KOPT-K1 (cell line): ENCODE data around the gene LRP5.

Experiments
- H3K27ac ChIP-seq: fragments of 200-600 bp; sonication (generic); 2 replicates; pipeline ENCODE4 v1.5.1; 2016; ENCODE audit warnings: antibody characterized with exemption, mild to moderate bottlenecking, low read depth, low read length; ENCODE audit not compliant: poor library complexity, severe bottlenecking
- H3K36me3 ChIP-seq: fragments of 200-600 bp; sonication (generic); 2 replicates; pipeline ENCODE4 v1.5.1; 2017; ENCODE audit warnings: antibody characterized with exemption, mild to moderate bottlenecking, low read length, moderate library complexity; ENCODE audit not compliant: insufficient read depth
- H3K9me3 ChIP-seq: fragments of 200-600 bp; sonication (generic); 2 replicates; pipeline ENCODE4 v1.5.1; 2017; ENCODE audit warnings: antibody characterized with exemption, low read length, mild to moderate bottlenecking; ENCODE audit not compliant: insufficient read depth, poor library complexity, severe bottlenecking

The LRP5 gene

DNA sequence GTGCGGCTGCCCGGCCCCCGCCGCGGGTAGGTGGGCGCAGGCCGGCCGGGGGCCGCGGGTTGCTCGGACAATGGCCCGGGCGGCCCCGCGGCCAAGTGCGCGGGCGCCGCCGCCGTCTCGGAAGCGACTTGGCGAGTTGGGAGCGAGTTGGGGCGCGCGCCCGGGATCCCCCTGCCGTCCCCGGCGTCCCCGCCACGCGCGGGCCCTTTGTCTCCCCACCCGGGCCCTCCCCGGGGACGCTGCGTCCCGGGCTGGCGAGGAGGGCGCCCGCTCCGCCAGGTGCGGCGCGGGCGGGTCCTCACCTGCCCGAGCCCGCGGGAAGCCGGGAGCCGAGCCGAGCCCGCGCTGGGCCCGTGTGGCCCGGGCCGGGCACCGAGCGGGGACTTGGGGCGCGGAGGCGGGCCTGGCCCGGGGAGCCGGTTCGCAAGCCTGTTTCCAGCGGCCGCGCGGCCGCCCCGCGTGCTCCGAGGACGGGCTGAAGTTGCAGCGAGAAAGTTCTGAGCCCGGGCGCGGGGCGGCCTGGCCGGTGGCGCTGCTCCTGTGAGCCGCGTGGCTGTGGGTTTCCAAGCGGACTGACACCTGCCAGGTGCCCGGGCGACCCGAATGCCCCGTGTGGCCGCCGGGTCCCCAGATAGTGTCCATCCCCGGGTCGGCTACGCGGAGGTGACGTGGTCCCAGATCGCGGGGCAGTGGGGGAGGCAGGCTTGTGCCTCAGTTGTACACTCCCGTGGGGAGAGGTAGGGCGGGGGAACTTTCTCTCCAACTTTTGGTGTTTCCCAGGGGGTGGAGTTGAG, 586 bp downstream of the LRP5 start:
- H3K9me3 ChIP-seq, result no peaks in the 10 kb centered on the region
- H3K27ac ChIP-seq, result peak overlapping the region; percentile 15
- H3K36me3 ChIP-seq, result no peaks in the 10 kb centered on the region

DNA sequence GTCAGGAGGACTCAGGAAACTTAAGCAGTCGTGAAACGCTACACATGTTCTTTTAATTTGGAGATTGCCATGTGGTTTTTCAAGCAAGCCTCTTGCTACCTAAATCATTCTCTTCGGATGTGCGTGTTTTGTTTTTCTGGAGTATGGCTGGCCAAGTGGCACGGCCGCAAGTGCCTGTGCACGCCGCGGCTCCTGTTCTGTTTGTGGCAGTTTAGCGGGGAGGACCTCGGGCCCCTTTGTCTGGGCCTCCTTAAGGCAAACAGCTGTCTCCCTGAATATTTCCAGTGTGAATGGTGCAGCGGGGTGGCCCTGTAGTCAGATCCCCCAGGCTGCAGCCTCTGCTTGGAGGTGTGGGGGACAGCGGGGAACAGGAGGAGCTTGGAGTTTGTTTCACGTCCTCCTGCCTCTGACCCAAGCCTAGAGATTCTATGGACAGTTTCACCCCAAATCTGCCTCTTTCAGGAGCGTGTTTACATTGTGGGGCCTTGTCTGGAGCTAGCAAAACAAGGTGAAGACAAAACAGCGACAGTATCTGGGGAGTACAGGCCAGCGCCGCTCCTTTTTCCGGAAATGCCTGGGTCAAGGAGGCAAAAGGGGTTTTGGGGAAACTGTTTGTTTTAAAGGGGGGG, 1.3 kb downstream of the LRP5 start:
- H3K36me3 ChIP-seq, result no peaks in the 10 kb centered on the region
- H3K27ac ChIP-seq, result peak overlapping the region; percentile 15
- no peaks in the 10 kb centered on the region for H3K9me3 ChIP-seq

DNA sequence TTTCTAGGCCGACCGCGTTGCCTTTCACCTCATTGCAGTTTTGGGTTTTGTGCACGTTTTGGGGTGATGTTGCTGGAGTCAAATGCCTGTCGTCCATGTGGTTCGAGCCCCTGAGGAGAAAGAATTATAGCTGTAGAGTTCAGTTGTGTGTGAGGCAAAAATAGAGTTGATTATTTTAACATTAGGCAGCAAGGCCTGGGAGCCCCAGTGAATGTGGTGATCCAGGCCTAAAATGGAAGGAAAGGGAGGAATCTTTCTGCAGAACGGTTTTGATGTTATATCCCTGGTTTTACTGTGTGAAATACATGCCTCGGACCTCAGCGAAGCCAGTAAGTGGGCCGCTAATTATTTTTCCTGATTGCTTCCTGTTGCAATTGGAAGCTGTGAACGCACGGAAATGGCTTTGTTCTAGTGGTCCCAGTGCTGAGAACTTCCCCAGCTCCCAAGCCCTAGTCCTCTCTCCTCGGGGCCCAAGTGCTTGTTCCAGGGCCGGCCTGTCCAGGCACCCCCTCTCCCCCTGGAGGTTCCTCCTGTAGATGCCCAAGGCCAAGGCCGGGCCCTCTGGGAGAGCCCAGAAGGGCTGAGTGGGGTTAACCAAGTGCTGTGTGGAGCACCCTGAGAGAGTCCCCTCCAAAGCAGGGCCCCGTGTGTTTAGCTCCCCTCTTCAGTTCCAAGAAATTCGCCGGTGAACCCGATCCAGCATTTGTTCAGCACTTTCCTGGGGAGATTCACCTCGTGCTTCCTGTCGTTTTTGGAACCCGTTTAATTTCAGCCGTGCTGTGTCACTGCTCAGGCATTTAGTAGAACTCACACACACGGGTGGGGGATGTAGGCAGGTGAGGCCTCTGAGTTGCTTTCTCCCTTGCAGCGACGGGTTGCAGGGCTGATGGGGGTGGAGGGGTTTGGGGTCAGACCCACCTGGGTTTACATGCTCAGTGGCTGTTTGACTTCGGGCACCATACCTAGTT, 2.1 kb downstream of the LRP5 start:
- H3K9me3 ChIP-seq, result no peaks in the 10 kb centered on the region
- no peaks in the 10 kb centered on the region for H3K36me3 ChIP-seq
- no peak overlapping the region for H3K27ac ChIP-seq

DNA sequence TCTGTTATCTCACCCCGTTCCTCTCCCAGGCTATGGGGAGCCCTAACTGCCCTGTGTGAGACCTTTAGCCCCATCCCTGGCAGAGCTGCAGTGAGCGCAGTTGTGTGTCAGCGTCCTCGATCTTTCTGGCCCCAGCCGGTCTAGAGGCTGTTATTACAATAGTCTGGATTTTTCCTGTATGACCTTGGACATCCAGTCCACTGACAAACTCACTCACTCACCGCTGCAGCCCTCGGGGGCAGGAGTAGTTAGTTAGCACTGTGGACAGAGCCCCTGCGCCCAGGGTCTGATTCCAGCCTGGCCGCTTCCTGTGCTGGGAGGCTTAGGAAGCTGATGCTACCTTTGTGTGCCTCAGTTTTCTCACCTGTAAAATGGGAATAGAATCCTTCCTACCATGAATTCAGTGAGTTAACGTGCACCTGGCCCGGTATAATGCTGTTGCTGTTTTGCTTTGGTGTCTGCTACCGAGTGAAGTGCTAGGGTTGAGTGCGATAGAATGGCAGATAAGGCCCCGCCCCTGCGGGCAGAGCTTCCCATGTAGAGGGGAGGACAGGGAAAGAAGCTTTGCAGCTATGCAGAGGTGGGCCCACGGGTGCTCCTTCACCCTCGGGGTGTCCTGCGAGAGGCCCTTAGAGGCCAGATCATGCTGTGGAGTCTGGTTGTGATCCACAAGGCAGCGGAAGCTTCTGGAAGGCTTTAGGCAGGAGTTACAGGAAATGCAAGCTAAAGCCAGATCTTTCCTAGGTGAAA, 3.0 kb downstream of the LRP5 start:
- no peaks in the 10 kb centered on the region for H3K9me3 ChIP-seq
- no peaks in the 10 kb centered on the region for H3K36me3 ChIP-seq
- no peak overlapping the region for H3K27ac ChIP-seq

DNA sequence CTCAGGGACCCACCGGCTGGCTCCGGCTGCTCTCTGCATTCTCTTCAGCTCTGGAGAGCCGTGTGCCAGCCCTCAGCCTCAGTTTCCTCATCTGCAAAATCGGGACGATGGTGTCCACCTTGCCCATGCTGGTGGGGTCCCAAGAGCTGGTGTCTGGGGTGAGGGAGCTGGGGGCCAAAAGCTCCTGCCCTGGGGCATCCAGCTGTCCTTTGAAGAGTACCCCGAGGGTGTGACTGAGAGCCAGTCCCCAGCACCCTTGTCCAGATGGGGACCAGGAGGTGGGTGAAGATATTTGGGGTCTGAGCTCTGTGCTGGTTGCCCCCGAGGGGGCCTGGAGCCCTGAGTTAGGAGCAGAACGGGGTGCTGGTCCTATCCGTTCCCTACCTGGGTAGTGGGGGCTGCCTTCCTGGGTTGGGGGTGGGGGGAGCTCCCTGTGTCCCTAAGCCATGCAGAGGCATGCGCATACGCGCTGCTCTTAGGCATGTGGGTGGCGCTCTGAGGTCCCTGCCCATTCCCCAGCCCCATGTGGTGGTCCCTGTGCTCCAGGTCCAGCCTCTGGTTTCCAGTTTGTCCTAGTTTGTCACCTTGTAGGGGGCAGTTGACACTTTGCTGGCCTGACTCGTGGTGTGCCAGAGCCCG, 4.9 kb downstream of the LRP5 start:
- Histone ChIP-seq H3K9me3 (no peaks in the 10 kb centered on the region), H3K27ac (no peak overlapping the region), H3K36me3 (no peaks in the 10 kb centered on the region)

DNA sequence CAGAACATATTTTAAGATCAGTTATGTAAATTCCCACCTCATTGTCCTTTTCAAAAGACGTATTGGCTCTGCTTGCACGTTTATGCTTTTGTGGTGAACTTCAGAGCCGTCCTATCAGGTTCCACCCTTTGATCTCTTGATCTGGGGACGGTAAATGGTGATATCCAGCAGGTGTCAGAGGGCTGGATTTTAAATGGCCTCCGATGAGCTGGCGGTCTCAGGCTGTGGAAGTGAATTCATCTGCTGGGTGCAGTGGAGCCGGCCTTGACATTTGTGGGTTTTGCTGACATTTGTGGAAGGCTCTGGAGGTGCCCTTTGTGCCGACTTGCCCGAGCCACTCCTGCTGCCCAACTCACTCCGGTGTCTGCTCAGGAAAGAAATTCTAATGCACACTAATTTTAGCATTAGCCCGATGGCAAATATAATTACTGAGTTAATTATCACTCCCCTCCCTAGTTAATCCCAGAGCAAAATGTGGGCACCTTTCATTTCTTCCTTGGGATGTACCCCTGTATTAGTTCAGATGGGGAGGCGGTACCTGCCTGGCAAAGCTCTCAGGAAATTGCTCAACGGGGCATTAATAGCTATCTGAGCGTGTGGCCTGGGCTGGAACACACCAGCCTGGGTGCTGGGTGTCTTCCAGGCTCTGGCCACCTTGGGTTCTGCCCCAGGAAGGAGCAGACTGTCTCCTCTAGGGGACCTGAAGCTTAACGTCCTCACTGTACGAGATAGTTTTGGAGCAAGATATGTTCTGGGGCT, 9.1 kb downstream of the LRP5 start:
- Histone ChIP-seq H3K27ac (no peak overlapping the region), H3K36me3 (no peaks in the 10 kb centered on the region), H3K9me3 (no peaks in the 10 kb centered on the region)

DNA sequence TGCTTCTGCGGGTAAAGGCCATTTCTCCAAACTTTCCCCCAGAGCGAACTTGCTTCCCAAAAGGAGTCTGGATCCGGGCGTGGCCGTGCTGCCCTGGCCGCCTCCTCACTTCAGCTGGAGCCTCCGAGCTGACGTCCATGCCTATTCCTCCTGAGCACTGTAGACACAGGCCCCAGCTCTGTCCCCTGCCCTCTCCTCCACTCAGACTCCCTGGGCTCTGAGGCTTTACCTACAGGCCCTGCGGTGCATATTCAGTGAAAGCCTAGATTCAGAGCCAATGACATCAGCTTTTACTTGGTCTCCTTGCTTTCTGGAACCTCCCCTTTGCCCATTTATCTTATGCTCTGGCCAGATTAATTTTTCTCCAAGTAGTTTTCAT, 9.7 kb downstream of the LRP5 start:
- no peaks in the 10 kb centered on the region for H3K9me3 ChIP-seq
- no peak overlapping the region for H3K27ac ChIP-seq
- no peaks in the 10 kb centered on the region for H3K36me3 ChIP-seq

DNA sequence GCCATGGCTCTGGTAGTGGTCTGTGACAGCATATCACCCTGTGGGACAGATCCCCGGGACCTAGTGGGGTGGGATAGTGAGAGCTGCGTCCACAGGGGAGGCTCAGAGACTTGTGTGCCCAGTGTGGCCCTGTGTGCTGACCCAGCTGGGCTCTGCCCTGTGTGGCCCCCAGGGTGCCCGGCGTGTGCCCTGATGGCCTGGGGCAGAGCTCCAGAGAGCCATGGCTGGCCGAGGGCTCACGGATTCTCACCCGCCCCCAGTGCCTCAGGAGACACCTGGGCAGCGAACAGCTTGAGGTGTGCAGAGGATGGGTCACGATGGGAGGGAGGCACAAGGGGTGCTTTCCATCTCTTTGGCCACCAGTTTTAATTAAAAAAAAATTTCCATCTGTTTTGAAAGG, 11.8 kb downstream of the LRP5 start:
- no peak overlapping the region for H3K27ac ChIP-seq
- H3K36me3 ChIP-seq, result no peaks in the 10 kb centered on the region
- no peaks in the 10 kb centered on the region for H3K9me3 ChIP-seq

DNA sequence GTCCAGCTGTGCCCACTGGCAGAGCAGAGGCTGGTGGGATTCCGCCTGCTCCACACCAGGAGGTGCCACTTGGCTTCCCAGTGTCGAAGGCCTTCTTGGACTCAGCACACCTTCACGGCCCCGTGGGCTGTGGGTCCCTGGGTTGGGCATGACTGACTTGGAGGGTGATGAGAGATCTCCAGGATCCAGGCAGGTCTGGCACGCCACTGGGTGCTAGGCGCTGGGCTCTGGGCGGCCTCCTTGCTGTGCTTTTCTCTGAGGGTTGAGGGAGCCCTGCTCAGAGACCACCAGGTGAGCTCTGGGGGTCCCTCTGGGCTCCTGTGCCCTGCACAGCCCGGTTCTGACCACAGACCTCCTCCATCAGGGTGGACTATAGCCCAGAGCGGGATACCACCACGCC, 12.3 kb downstream of the LRP5 start:
- Histone ChIP-seq H3K27ac (no peak overlapping the region), H3K36me3 (no peaks in the 10 kb centered on the region), H3K9me3 (no peaks in the 10 kb centered on the region)

DNA sequence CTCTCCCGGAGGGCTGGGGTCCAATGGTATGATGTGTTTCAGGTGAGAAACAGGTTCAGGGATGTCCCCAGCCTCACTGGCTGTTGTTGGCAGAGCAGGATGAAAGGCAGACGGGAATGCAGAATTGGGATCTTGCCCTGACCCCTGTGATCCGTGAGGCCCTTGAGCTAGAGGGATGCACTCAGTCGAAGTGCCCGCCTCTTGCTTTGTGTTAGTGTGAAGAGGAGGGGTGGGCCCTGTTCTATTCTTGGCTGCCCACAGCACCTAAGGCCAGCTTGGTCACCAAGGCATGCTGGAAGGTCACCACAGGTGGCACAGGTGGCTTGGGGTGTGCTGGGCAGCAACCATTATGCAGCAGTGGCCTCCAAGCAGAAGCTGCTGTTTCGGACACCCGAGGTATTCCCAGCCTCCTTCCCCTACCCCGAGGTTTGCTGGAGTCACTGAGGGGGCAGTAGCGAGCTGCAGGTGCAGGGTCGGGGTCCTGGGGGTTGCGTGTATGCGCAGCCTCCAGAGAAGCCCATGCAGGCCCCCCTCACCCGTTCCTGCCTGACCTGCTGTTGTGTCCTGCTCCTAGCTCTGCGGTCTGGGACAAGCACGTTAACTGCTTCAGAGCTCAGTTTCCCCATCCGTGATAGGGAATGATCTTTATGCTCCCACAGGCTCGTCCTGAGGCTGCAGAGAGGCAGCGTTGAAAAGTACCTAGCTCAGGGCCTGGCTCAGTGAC, 13.0 kb downstream of the LRP5 start:
- H3K9me3 ChIP-seq, result no peaks in the 10 kb centered on the region
- no peaks in the 10 kb centered on the region for H3K36me3 ChIP-seq
- H3K27ac ChIP-seq, result no peak overlapping the region

DNA sequence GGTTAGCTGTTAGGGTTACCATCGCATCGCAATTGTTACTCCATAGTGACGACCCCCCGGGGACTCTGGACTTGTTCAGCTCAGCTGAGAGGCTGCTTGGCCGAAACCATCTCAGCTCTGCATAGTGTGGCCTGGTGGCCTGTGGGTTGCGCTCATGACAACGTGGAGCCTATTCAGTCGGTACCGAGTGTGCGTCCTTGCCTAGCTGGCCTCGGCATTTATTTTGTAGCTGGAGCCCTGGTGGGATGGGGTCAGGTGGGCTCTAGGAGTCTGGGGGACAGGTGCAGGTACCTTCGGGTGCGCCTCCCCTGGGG, 13.5 kb downstream of the LRP5 start:
- H3K9me3 ChIP-seq, result no peaks in the 10 kb centered on the region
- H3K36me3 ChIP-seq, result no peaks in the 10 kb centered on the region
- H3K27ac ChIP-seq, result no peak overlapping the region

DNA sequence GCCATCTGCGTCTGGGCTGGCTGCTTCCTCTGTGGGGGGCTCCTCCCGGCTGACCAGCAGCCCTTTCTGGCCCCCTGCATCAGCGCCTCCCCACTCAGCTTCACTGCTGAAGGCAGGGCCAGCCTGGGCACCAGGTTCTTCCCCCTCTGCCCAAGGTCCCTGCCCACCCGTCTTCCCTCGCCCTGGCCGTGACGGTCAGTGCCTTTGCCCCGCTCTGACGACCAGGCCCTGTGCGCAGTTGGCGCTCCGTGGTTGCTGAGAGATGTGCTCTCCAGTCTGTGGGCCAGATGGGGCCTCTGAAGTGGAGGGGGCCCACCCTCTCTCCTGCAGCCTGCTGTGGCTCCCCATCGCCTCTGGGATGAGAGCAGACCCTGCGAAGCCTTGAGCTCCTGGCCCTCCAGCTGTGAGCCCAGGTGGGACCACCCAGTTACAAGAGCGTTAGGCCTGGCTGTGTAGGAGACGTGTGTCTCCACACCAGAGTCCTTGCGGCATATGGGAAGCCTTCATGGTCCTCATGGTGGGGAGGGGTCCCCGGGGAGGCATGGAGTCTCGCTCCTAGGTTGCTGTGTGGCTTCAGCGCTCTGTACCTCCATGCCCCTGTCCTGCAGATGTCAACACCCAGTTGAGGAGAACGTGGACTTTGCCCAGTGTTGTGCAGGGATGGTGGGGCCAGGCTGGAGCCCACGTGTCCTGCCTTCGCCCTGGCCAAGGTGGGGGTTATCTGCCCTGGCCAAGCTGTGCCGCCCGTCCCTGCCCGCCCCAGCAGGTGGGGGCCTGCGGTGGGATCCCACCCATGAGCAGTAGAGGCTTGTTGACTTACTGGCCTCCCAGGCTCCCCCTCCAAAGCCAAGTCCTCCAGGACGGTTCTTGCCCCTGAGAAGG, 14.2 kb downstream of the LRP5 start:
- Histone ChIP-seq H3K27ac (no peak overlapping the region), H3K9me3 (no peaks in the 10 kb centered on the region), H3K36me3 (no peaks in the 10 kb centered on the region)
